Prostate gland (tissue), 2 donors: Measurements from ENCODE around the gene AP1S2. TPM values are rescaled to one million over a fixed set of nuclear protein-coding genes. Genes with fewer than 3 reads are reported as not detected.

Experiments
- DNase-seq: peaks from one replicate; pipeline ENCODE4 v3.0.0-alpha.2; 2019; ENCODE audit warnings: low spot score
- H3K27ac ChIP-seq, 2 donors: fragments of 200-600 bp; sonication (generic); 2 replicates each; pipeline ENCODE4 v1.5.1; 2017 to 2019
- H3K27me3 ChIP-seq: fragments of 200-600 bp; sonication (generic); replicated peaks from 2 replicates; pipeline ENCODE4 v1.5.1; 2019; ENCODE audit not compliant: insufficient read depth
- H3K36me3 ChIP-seq, 2 donors: fragments of 200-600 bp; sonication (generic); 1 replicate in 1 of 2; 2 replicates in 1 of 2; pipeline versions ENCODE4 v1.5.1 to v1.8.1; 2017 to 2019
- H3K4me1 ChIP-seq: fragments of 200-600 bp; sonication (generic); replicated peaks from 2 replicates; pipeline ENCODE4 v1.5.1; 2019
- H3K4me3 ChIP-seq, 2 donors: fragments of 200-600 bp; sonication (generic); 2 replicates each; pipeline ENCODE4 v1.5.1; 2017 to 2019
- H3K9me3 ChIP-seq: fragments of 200-600 bp; sonication (generic); 2 replicates; pipeline ENCODE4 v1.5.1; 2017
- CTCF ChIP-seq, 4 experiments: fragments of 200-600 bp in 2 of 4; fragments of 450-650 bp in 2 of 4; sonication (generic) in 2 of 4; IDR thresholded peaks; 1 replicate in 3 of 4; 2 replicates in 1 of 4; pipeline ENCODE4 v1.5.1; 2016 to 2019; ENCODE audit warnings: antibody characterized with exemption in 4 of 4, mild to moderate bottlenecking in 2 of 4, moderate library complexity in 2 of 4
- POLR2A ChIP-seq: fragments of 450-650 bp; IDR thresholded peaks from one replicate; pipeline ENCODE4 v1.6.1; 2016; ENCODE audit warnings: antibody characterized with exemption, mild to moderate bottlenecking
- POLR2AphosphoS5 ChIP-seq: sonication (generic); formaldehyde crosslinking; IDR thresholded peaks from one replicate; pipeline ENCODE4 v1.6.1; 2017; ENCODE audit warnings: antibody characterized with exemption
- WGBS: methylation state at CpG from one replicate; pipeline ENCODE4 v1.1.5; 2018; 5-methylcytosine and 5-hydroxymethylcytosine counted together
- intact Hi-C: fragments of 100-400 bp; cut with DNase I; formaldehyde crosslinking; loops from one replicate; pipeline ENCODE4 v1.14.2; 2022
- total RNA-seq, 2 donors: library from RNA; depleted of rRNA; stranded (reverse); fragments of >200 nt; gene quantifications; one replicate each; pipeline ENCODE4 v1.1.0, GENCODE V29; 2016

Gene AP1S2
- total RNA-seq, 2 donors from 2014 or later = 27.3 to 122 TPM

- no peak for DNase-seq
- no peak overlapping the region for H3K4me3 ChIP-seq
- intact Hi-C loops = no loop called here
- H3K4me1 ChIP-seq = no peaks in the 10 kb centered on the region
- no peak overlapping the region for H3K27ac ChIP-seq
- no peaks in the 10 kb centered on the region for H3K9me3 ChIP-seq
- WGBS = 67% methylated on average over 10 of the region's 10 CpGs
- H3K27me3 ChIP-seq = no peaks in the 10 kb centered on the region
- no peaks in the 10 kb centered on the region for H3K36me3 ChIP-seq
- TF ChIP-seq CTCF (IDR thresholded peaks at IDR 0.05) (no peak), POLR2AphosphoS5 (no peak), POLR2A (no peak)
Measured at GRCh38 chrX:15815779-15816437, 38.7 kb downstream of the AP1S2 start.

GRCh38 chrX:15814771-15815365, 39.7 kb downstream of the AP1S2 start:
- H3K4me1 ChIP-seq = no peaks in the 10 kb centered on the region
- no peak overlapping the region for H3K4me3 ChIP-seq
- WGBS = 88% methylated on average over 6 of the region's 6 CpGs
- TF ChIP-seq POLR2A = no peak
- TF ChIP-seq CTCF (IDR thresholded peaks at IDR 0.05) = no peak
- no peak for TF ChIP-seq POLR2AphosphoS5
- H3K27me3 ChIP-seq = no peaks in the 10 kb centered on the region
- intact Hi-C loops = no loop called here
- H3K9me3 ChIP-seq = no peaks in the 10 kb centered on the region
- no peak overlapping the region for H3K27ac ChIP-seq
- no peak for DNase-seq
- no peaks in the 10 kb centered on the region for H3K36me3 ChIP-seq

GRCh38 chrX:15813416-15813815, 41.2 kb downstream of the AP1S2 start:
- Histone ChIP-seq H3K9me3 (no peaks in the 10 kb centered on the region), H3K36me3 (no peaks in the 10 kb centered on the region), H3K27ac (no peak overlapping the region), H3K27me3 (no peaks in the 10 kb centered on the region), H3K4me3 (no peak overlapping the region), H3K4me1 (no peaks in the 10 kb centered on the region)
- intact Hi-C loops = no loop called here
- 33% methylated on average over 1 of the region's 1 CpG for WGBS
- no peak for DNase-seq
- no peak for TF ChIP-seq POLR2A
- no peak for TF ChIP-seq CTCF (IDR thresholded peaks at IDR 0.05)
- no peak for TF ChIP-seq POLR2AphosphoS5

- 90% methylated on average over 8 of the region's 8 CpGs for WGBS
- H3K4me1 ChIP-seq = no peaks in the 10 kb centered on the region
- H3K27me3 ChIP-seq = no peaks in the 10 kb centered on the region
- TF ChIP-seq POLR2AphosphoS5 (no peak), CTCF (IDR thresholded peaks at IDR 0.05) (no peak), POLR2A (no peak)
- H3K36me3 ChIP-seq = no peaks in the 10 kb centered on the region
- H3K27ac ChIP-seq = no peak overlapping the region
- no peaks in the 10 kb centered on the region for H3K9me3 ChIP-seq
- intact Hi-C loops = no loop called here
- H3K4me3 ChIP-seq = no peak overlapping the region
- DNase-seq = no peak
Measured at GRCh38 chrX:15812192-15812938, 42.2 kb downstream of the AP1S2 start.
